Subcutaneous abdominal adipose tissue (tissue), 5 donors: ENCODE results near the gene XIRP2.

Experiments
- H3K27ac ChIP-seq: one replicate; pipeline ENCODE4 v1.7.0; 2013; ENCODE audit warnings: low read depth, mild to moderate bottlenecking, inconsistent platforms, low read length, moderate library complexity
- H3K27me3 ChIP-seq, 5 donors: one replicate each; pipeline ENCODE4 v1.7.0; 2013; ENCODE audit warnings: low read length in 5 of 5, inconsistent platforms in 1 of 5; ENCODE audit not compliant: control insufficient read depth in 5 of 5, insufficient read depth in 4 of 5
- H3K36me3 ChIP-seq, 5 donors: one replicate each; pipeline ENCODE4 v1.7.0; 2013; ENCODE audit warnings: low read length in 5 of 5; ENCODE audit not compliant: control insufficient read depth in 5 of 5, insufficient read depth in 5 of 5
- H3K4me1 ChIP-seq, 5 donors: one replicate each; pipeline ENCODE4 v1.7.0; 2013; ENCODE audit warnings: low read length in 5 of 5, mild to moderate bottlenecking in 3 of 5, moderate library complexity in 1 of 5; ENCODE audit not compliant: control insufficient read depth in 5 of 5, insufficient read depth in 5 of 5
- H3K4me3 ChIP-seq, 5 donors: one replicate each; pipeline ENCODE4 v1.7.0; 2013; ENCODE audit warnings: low read length in 5 of 5, low read depth in 1 of 5
- H3K9ac ChIP-seq, 5 donors: one replicate each; pipeline ENCODE4 v1.7.0; 2013; ENCODE audit warnings: low read length in 5 of 5, mild to moderate bottlenecking in 4 of 5, moderate library complexity in 3 of 5
- H3K9me3 ChIP-seq, 5 donors: one replicate each; pipeline ENCODE4 v1.7.0; 2013; ENCODE audit warnings: low read length in 5 of 5; ENCODE audit not compliant: control insufficient read depth in 5 of 5
- donor health status: healthy.
- donor health status: healthy.
- donor health status: healthy.
- donor health status: healthy.
- donor health status: healthy.

The XIRP2 gene

GRCh38 chr2:166888180-166888579, at the start of gene XIRP2:
TSS of gene XIRP2 (plus strand) at chr2:166888480. CDS start at chr2:166903483, 15,003 bp downstream.
- H3K4me1 ChIP-seq: no peaks in the 10 kb centered on the region
- no peaks in the 10 kb centered on the region for H3K9me3 ChIP-seq
- no peaks in the 10 kb centered on the region for H3K27me3 ChIP-seq
- no peaks in the 10 kb centered on the region for H3K36me3 ChIP-seq
- H3K4me3 ChIP-seq: no peak within 1 kb of the TSS
- no peak within 1 kb of the TSS for H3K9ac ChIP-seq
- no peak within 1 kb of the TSS for H3K27ac ChIP-seq

- Histone ChIP-seq H3K27me3 (no peaks in the 10 kb centered on the region), H3K9ac (no peak overlapping the region), H3K9me3 (no peaks in the 10 kb centered on the region), H3K4me3 (no peak overlapping the region), H3K36me3 (no peaks in the 10 kb centered on the region), H3K27ac (no peak overlapping the region), H3K4me1 (no peaks in the 10 kb centered on the region)
Observed at GRCh38 chr2:166841152-166841551, 47.1 kb upstream of the XIRP2 start.

- Histone ChIP-seq H3K36me3 (no peaks in the 10 kb centered on the region), H3K27me3 (no peaks in the 10 kb centered on the region), H3K4me1 (no peaks in the 10 kb centered on the region), H3K4me3 (no peak overlapping the region), H3K27ac (no peak overlapping the region), H3K9ac (no peak overlapping the region), H3K9me3 (peaks cover 0 to 2% (median 0%) of the 10 kb centered on the region in 5 donors)
Observed at GRCh38 chr2:166841679-166842078, 46.6 kb upstream of the XIRP2 start.

GRCh38 chr2:166844111-166844510, 44.2 kb upstream of the XIRP2 start:
- H3K9ac ChIP-seq: no peak overlapping the region
- no peaks in the 10 kb centered on the region for H3K27me3 ChIP-seq
- no peak overlapping the region for H3K4me3 ChIP-seq
- H3K4me1 ChIP-seq: no peaks in the 10 kb centered on the region
- no peak overlapping the region for H3K27ac ChIP-seq
- H3K9me3 ChIP-seq: peaks cover 0 to 4% (median 0%) of the 10 kb centered on the region in 5 donors
- no peaks in the 10 kb centered on the region for H3K36me3 ChIP-seq

- Histone ChIP-seq H3K4me1 (no peaks in the 10 kb centered on the region), H3K36me3 (no peaks in the 10 kb centered on the region), H3K27ac (no peak overlapping the region), H3K4me3 (no peak overlapping the region), H3K27me3 (no peaks in the 10 kb centered on the region), H3K9ac (no peak overlapping the region), H3K9me3 (no peaks in the 10 kb centered on the region)
Observed at GRCh38 chr2:166862468-166863132, 25.7 kb upstream of the XIRP2 start.

DNA sequence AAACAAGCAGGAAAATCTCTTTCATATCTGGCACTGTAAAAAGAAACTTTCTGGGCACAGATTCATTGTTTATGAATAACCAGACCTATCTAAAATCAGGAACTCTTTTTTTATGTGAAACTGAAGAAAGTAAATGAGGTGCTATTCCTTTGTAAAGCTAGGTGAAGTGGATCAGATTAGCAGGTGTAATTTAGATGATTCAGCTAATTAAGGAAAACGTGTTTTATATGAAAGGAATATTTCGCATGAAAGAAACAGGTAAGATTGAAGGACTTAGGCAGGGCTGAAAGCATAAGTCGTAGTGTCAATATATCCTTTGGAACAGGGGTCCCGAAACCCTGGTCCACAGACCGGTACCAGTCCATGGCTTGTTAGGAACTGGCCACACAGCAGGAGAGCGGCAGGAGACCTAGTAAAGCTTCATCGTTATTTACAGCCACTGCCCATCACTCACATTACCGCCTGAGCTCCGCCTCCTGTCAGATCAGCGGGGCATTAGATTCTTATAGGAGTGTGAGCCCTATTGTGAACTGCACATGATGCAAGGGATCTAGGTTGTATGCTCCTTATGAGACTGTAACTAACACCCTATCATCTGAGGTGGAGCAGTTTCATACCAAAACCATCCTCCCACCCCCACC, 20.3 kb upstream of the XIRP2 start:
- Histone ChIP-seq H3K4me3 (no peak overlapping the region), H3K27ac (no peak overlapping the region), H3K27me3 (no peaks in the 10 kb centered on the region), H3K9me3 (no peaks in the 10 kb centered on the region), H3K9ac (no peak overlapping the region), H3K36me3 (no peaks in the 10 kb centered on the region), H3K4me1 (no peaks in the 10 kb centered on the region)

DNA sequence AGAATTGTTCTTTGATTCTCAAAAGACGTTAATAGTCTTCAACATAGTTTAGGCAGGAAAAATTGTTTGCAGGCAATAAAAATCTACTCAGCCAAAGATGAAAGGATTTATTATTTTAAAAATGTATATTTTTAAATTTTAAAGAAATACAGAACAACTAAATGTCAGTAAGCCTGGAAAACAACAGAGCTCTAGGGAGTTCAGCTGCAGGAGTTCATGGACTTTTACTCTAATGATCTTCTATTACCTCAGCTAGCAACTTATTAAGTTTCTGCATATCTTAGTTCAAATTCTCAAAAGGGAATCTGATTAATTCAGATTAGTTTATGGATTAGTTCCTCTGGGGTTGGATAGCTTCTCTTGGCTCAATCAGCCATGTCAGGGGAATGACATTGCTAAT, 17.9 kb upstream of the XIRP2 start:
- Histone ChIP-seq H3K9me3 (no peaks in the 10 kb centered on the region), H3K4me3 (no peak overlapping the region), H3K4me1 (no peaks in the 10 kb centered on the region), H3K27ac (no peak overlapping the region), H3K27me3 (no peaks in the 10 kb centered on the region), H3K9ac (no peak overlapping the region), H3K36me3 (no peaks in the 10 kb centered on the region)

GRCh38 chr2:166881177-166881576, 7.1 kb upstream of the XIRP2 start:
- H3K9me3 ChIP-seq: no peaks in the 10 kb centered on the region
- no peaks in the 10 kb centered on the region for H3K36me3 ChIP-seq
- H3K9ac ChIP-seq: no peak overlapping the region
- no peak overlapping the region for H3K4me3 ChIP-seq
- peaks cover 0 to 3% (median 0%) of the 10 kb centered on the region in 5 donors for H3K4me1 ChIP-seq
- H3K27me3 ChIP-seq: no peaks in the 10 kb centered on the region
- H3K27ac ChIP-seq: no peak overlapping the region

GRCh38 chr2:166882851-166883250, 5.4 kb upstream of the XIRP2 start:
- H3K36me3 ChIP-seq: no peaks in the 10 kb centered on the region
- H3K9ac ChIP-seq: no peak overlapping the region
- H3K27me3 ChIP-seq: no peaks in the 10 kb centered on the region
- peaks cover 0 to 3% (median 0%) of the 10 kb centered on the region in 5 donors for H3K4me1 ChIP-seq
- no peak overlapping the region for H3K27ac ChIP-seq
- H3K4me3 ChIP-seq: no peak overlapping the region
- H3K9me3 ChIP-seq: no peaks in the 10 kb centered on the region

DNA sequence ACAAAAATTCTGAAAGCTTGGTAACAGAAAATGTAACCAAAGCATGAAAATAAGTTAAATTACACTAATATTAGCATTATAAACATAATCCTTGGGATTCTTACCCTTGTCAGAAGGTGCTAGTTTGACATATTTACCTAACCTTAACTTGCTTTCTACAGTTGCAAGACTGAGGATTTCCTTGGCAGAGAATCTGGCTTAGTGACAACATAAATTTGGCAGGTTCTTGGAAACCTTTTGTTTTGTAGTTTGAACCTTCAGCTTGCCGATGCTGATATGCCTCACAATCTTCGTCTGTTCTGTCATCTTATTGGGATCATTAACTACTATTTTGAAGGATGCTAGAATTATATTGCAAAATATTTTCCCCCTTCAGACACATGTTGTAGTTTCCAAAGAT, 3.4 kb downstream of the XIRP2 start:
- H3K4me1 ChIP-seq: no peaks in the 10 kb centered on the region
- H3K9me3 ChIP-seq: no peaks in the 10 kb centered on the region
- no peak overlapping the region for H3K4me3 ChIP-seq

More for the DNA sequence above, 3.4 kb downstream of the XIRP2 start:
- Histone ChIP-seq H3K36me3 (no peaks in the 10 kb centered on the region), H3K9ac (no peak overlapping the region), H3K27me3 (no peaks in the 10 kb centered on the region), H3K27ac (no peak overlapping the region)
